Lower lobe of right lung (tissue), 2 donors: Measurements from ENCODE around the gene SLC6A3. TPM values are rescaled to one million over a fixed set of nuclear protein-coding genes. Genes with fewer than 3 reads are reported as not detected.
"Not testable (repeated sequence)": the region's sequence is repeated elsewhere in the genome, so short reads cannot be mapped to it uniquely, and the experiment has no call there.

ENCODE experiments used
- ATAC-seq, 2 donors: fragments of 200-7000 bp; cut with Tn5 transposase; one replicate each; pipeline ENCODE4 v1.9.1; 2020 to 2022; ENCODE audit warnings: mild to moderate bottlenecking in 2 of 2, moderate library complexity in 2 of 2
- DNase-seq: peaks from one replicate; pipeline ENCODE4 v3.0.0-alpha.2; 2020
- H3K27ac ChIP-seq: fragments of 200-600 bp; one replicate; pipeline ENCODE4 v1.8.0; 2022
- H3K27me3 ChIP-seq: fragments of 200-600 bp; one replicate; pipeline ENCODE4 v1.8.0; 2022; ENCODE audit warnings: low read depth
- H3K36me3 ChIP-seq: fragments of 200-600 bp; one replicate; pipeline ENCODE4 v1.8.0; 2022; ENCODE audit warnings: mild to moderate bottlenecking
- H3K4me1 ChIP-seq: fragments of 200-600 bp; one replicate; pipeline ENCODE4 v1.8.0; 2022
- H3K4me3 ChIP-seq: fragments of 200-600 bp; one replicate; pipeline ENCODE4 v1.8.0; 2022; ENCODE audit warnings: mild to moderate bottlenecking
- H3K9me3 ChIP-seq: fragments of 200-600 bp; one replicate; pipeline ENCODE4 v1.8.0; 2022
- intact Hi-C: fragments of 100-400 bp; cut with DNase I; formaldehyde crosslinking; loops from one replicate; pipeline ENCODE4 v1.11.0; 2022
- total RNA-seq: library from RNA; stranded (reverse); fragmentation: NEBNext Ultra II Directional; extraction: Animal tissue kit (Norgen Biotek cat#: 25700); gene quantifications from one replicate; pipeline ENCODE4 v1.2.1, GENCODE V29; 2021
- TF ChIP-seq, protein P1 (sequence below): fragments of 200-600 bp; IDR thresholded peaks from one replicate; pipeline ENCODE4 v1.8.0; 2022; ENCODE audit warnings: antibody characterized with exemption, mild to moderate bottlenecking
- donor health status: DM: no; HTN: yes; CAD: no; lungs with severe emphysema.

The SLC6A3 gene
- total RNA-seq, 1 donor from 2014 or later, result 0.12 TPM

- intact Hi-C loops, result no loop called here
- no peaks in the 10 kb centered on the region for H3K27me3 ChIP-seq
- DNase-seq (no peak), ATAC-seq (no peak)
- peaks cover 88% of the 10 kb centered on the region for H3K36me3 ChIP-seq
- TF ChIP-seq, protein P1, sequence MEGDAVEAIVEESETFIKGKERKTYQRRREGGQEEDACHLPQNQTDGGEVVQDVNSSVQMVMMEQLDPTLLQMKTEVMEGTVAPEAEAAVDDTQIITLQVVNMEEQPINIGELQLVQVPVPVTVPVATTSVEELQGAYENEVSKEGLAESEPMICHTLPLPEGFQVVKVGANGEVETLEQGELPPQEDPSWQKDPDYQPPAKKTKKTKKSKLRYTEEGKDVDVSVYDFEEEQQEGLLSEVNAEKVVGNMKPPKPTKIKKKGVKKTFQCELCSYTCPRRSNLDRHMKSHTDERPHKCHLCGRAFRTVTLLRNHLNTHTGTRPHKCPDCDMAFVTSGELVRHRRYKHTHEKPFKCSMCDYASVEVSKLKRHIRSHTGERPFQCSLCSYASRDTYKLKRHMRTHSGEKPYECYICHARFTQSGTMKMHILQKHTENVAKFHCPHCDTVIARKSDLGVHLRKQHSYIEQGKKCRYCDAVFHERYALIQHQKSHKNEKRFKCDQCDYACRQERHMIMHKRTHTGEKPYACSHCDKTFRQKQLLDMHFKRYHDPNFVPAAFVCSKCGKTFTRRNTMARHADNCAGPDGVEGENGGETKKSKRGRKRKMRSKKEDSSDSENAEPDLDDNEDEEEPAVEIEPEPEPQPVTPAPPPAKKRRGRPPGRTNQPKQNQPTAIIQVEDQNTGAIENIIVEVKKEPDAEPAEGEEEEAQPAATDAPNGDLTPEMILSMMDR, result no peak
- H3K4me3 ChIP-seq, result no peak overlapping the region
- no peak overlapping the region for H3K27ac ChIP-seq
- no peaks in the 10 kb centered on the region for H3K9me3 ChIP-seq
- peaks cover 9% of the 10 kb centered on the region for H3K4me1 ChIP-seq
Measured at GRCh38 chr5:1476967-1477310, 31.7 kb upstream of the SLC6A3 start.

DNA sequence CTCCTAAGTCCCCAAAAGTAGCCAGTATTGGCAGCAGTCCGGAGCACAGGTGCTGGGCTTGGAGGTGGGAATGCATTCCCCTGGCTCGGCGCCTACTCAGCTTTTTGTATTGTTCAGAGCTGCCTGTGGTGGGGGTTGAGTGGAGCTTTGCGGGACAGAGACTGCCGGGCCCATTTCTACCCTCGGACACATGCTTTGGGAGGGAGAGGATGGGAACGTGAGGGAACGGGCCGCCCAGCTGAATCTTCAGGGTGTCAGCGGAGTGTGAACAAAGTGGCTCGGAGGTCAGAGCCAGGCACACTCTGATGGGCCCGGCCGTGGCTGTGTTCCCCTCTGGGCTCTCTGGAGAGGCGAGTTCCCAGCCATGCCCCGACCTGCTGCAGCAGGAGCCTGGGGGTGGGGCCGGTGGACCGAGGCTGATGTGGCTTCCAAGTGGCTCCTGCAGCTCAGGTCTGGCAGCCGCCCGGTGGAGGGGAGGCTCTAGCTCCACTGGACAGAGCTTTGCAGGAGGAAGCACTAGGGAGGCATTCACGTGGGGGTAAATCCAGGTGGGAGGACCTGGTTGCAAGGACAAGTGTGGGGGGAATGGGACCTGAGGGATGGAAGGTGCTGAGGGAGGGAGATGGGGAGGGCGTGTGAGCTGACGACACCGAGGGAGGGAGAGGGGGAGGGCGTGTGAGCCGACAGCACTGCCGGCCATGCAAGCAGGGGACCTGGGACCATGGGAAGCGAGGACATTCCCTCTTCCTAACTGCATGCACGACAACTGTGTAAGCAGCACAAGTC is 31.1 kb upstream of the SLC6A3 start:
- no peaks in the 10 kb centered on the region for H3K27me3 ChIP-seq
- H3K4me1 ChIP-seq, result peaks cover 9% of the 10 kb centered on the region
- H3K9me3 ChIP-seq, result no peaks in the 10 kb centered on the region
- no peak for ATAC-seq
- intact Hi-C loops, result no loop called here
- peaks cover 88% of the 10 kb centered on the region for H3K36me3 ChIP-seq
- no peak overlapping the region for H3K4me3 ChIP-seq
- DNase-seq, result no peak
- no peak overlapping the region for H3K27ac ChIP-seq
- TF ChIP-seq, protein P1, result no peak

DNA sequence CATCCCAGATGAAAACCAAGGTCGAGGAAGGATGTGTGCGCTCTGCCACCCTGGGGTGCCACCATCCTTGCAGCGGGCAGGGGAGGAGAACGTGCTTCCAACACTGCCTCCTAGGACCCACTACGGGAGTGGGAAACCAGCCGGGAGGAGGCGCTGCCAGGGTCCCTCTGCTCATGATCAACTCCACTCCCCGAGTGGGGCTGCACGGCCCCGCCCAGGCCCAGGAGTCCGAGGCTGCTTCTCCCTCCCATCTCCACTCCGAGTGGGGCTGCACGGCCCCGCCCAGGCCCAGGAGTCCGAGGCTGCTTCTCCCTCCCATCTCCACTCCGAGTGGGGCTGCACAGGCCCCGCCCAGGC is 30.3 kb upstream of the SLC6A3 start:
- peaks cover 85% of the 10 kb centered on the region for H3K36me3 ChIP-seq
- H3K9me3 ChIP-seq, H3K4me1 ChIP-seq, H3K27ac ChIP-seq, H3K27me3 ChIP-seq, ATAC-seq, H3K4me3 ChIP-seq, DNase-seq, intact Hi-C loops: not testable (repeated sequence)

- H3K9me3 ChIP-seq, result no peaks in the 10 kb centered on the region
- intact Hi-C loops, result no loop called here
- peaks cover 90% of the 10 kb centered on the region for H3K36me3 ChIP-seq
- peaks cover 9% of the 10 kb centered on the region for H3K4me1 ChIP-seq
- no peaks in the 10 kb centered on the region for H3K27me3 ChIP-seq
- DNase-seq (no peak), ATAC-seq (no peak)
- H3K27ac ChIP-seq, result no peak overlapping the region
- TF ChIP-seq, protein P1, result no peak
- H3K4me3 ChIP-seq, result no peak overlapping the region
Measured at GRCh38 chr5:1474866-1475543, 29.8 kb upstream of the SLC6A3 start.

GRCh38 chr5:1474183-1474839 is 29.1 kb upstream of the SLC6A3 start:
- no peaks in the 10 kb centered on the region for H3K27me3 ChIP-seq
- H3K9me3 ChIP-seq, result no peaks in the 10 kb centered on the region
- H3K36me3 ChIP-seq, result peaks cover 92% of the 10 kb centered on the region
- H3K27ac ChIP-seq, result no peak overlapping the region
- TF ChIP-seq, protein P1, result no peak
- DNase-seq, result no peak
- intact Hi-C loops, result no loop called here
- ATAC-seq, result no peak
- peaks cover 8% of the 10 kb centered on the region for H3K4me1 ChIP-seq
- no peak overlapping the region for H3K4me3 ChIP-seq

GRCh38 chr5:1473746-1474145 is 28.5 kb upstream of the SLC6A3 start:
- no peak overlapping the region for H3K4me3 ChIP-seq
- H3K4me1 ChIP-seq, result peaks cover 4% of the 10 kb centered on the region
- peaks cover 92% of the 10 kb centered on the region for H3K36me3 ChIP-seq
- H3K27me3 ChIP-seq, result no peaks in the 10 kb centered on the region
- no peak for ATAC-seq
- intact Hi-C loops, result no loop called here
- no peak overlapping the region for H3K27ac ChIP-seq
- TF ChIP-seq, protein P1, result no peak
- DNase-seq, result no peak
- H3K9me3 ChIP-seq, result no peaks in the 10 kb centered on the region
